Karpas-422 (cell line): ENCODE measurements around the gene WDR86. TPM values are rescaled to one million over a fixed set of nuclear protein-coding genes. Genes with fewer than 3 reads are reported as not detected.

Experiments used
- DNase-seq: peaks from one replicate; pipeline ENCODE4 v3.0.0-alpha.2; 2015
- H2AFZ ChIP-seq: fragments of 200-600 bp; sonication (generic); 2 replicates; pipeline ENCODE4 v1.6.1; 2014; ENCODE audit warnings: antibody characterized with exemption, low read length, mixed read lengths
- H3K27ac ChIP-seq: fragments of 200-600 bp; sonication (generic); 2 replicates; pipeline ENCODE4 v1.5.1; 2014; ENCODE audit warnings: mild to moderate bottlenecking, low read length, moderate library complexity
- H3K27me3 ChIP-seq: fragments of 200-600 bp; sonication (generic); 2 replicates; pipeline ENCODE4 v1.6.1; 2014; ENCODE audit warnings: low read length, mixed read lengths
- H3K36me3 ChIP-seq: fragments of 200-600 bp; sonication (generic); 2 replicates; pipeline ENCODE4 v1.6.1; 2014; ENCODE audit warnings: low read length, mixed read lengths; ENCODE audit not compliant: insufficient read depth
- H3K4me1 ChIP-seq: fragments of 200-600 bp; sonication (generic); 2 replicates; pipeline ENCODE4 v1.6.1; 2014; ENCODE audit warnings: mild to moderate bottlenecking, low read length, mixed read lengths
- H3K4me2 ChIP-seq: fragments of 200-600 bp; sonication (generic); 2 replicates; pipeline ENCODE4 v1.6.1; 2014; ENCODE audit warnings: low read length, low read depth, mild to moderate bottlenecking; ENCODE audit not compliant: poor library complexity, severe bottlenecking
- H3K4me3 ChIP-seq: fragments of 200-600 bp; sonication (generic); 2 replicates; pipeline ENCODE4 v1.5.1; 2014; ENCODE audit warnings: mild to moderate bottlenecking, antibody characterized with exemption, low read length, mixed read lengths
- H3K79me2 ChIP-seq: fragments of 200-600 bp; sonication (generic); 2 replicates; pipeline ENCODE4 v1.6.1; 2014; ENCODE audit warnings: mild to moderate bottlenecking, low read length, mixed read lengths
- H3K9ac ChIP-seq: fragments of 200-600 bp; sonication (generic); 2 replicates; pipeline ENCODE4 v1.6.0; 2014; ENCODE audit warnings: low read length
- H3K9me2 ChIP-seq: fragments of 200-600 bp; sonication (generic), shearing (Covaris generic); replicated peaks from 2 replicates; pipeline ENCODE4 v1.6.0; 2014; ENCODE audit warnings: mild to moderate bottlenecking, low read length, moderate library complexity; ENCODE audit not compliant: insufficient read depth
- H3K9me3 ChIP-seq: fragments of 300-700, 200-600 bp; sonication (generic); 2 replicates; pipeline ENCODE4 v1.6.1; 2014; ENCODE audit warnings: low read length, mixed read lengths
- H4K20me1 ChIP-seq: fragments of 200-600 bp; sonication (generic); 2 replicates; pipeline ENCODE4 v1.6.1; 2014; ENCODE audit warnings: mild to moderate bottlenecking, antibody characterized with exemption, low read length, low read depth; ENCODE audit not compliant: insufficient read depth
- total RNA-seq: library from RNA; depleted of rRNA; stranded (reverse); fragments of >200 nt; shearing (Covaris generic); gene quantifications from 2 replicates; pipeline ENCODE4 v1.2.3, GENCODE V29; 2014; ENCODE audit warnings: low replicate concordance

The WDR86 gene
- total RNA-seq, 1 experiment from 2014 or later = not detected

- H2AFZ ChIP-seq = no peak overlapping the region
- H3K9ac ChIP-seq = no peak overlapping the region
- no peaks in the 10 kb centered on the region for H3K36me3 ChIP-seq
- H3K4me3 ChIP-seq = no peak overlapping the region
- H3K9me3 ChIP-seq = no peaks in the 10 kb centered on the region
- H3K27ac ChIP-seq = no peak overlapping the region
- H3K4me1 ChIP-seq = no peaks in the 10 kb centered on the region
- H3K9me2 ChIP-seq = no peaks in the 10 kb centered on the region
- H3K79me2 ChIP-seq = no peaks in the 10 kb centered on the region
- no peaks in the 10 kb centered on the region for H3K27me3 ChIP-seq
- H3K4me2 ChIP-seq = no peak overlapping the region
- no peak for DNase-seq
- H4K20me1 ChIP-seq = no peaks in the 10 kb centered on the region
Observed at GRCh38 chr7:151408839-151409666, 785 bp downstream of the WDR86 start.

GRCh38 chr7:151408498-151408838, 1.4 kb downstream of the WDR86 start:
- H3K27me3 ChIP-seq = no peaks in the 10 kb centered on the region
- H4K20me1 ChIP-seq = no peaks in the 10 kb centered on the region
- H3K36me3 ChIP-seq = no peaks in the 10 kb centered on the region
- H2AFZ ChIP-seq = no peak overlapping the region
- DNase-seq = no peak
- no peak overlapping the region for H3K27ac ChIP-seq
- H3K79me2 ChIP-seq = no peaks in the 10 kb centered on the region
- no peaks in the 10 kb centered on the region for H3K4me1 ChIP-seq
- no peak overlapping the region for H3K4me3 ChIP-seq
- no peaks in the 10 kb centered on the region for H3K9me3 ChIP-seq
- no peak overlapping the region for H3K9ac ChIP-seq
- H3K9me2 ChIP-seq = no peaks in the 10 kb centered on the region
- H3K4me2 ChIP-seq = no peak overlapping the region

GRCh38 chr7:151406886-151407583, 2.8 kb downstream of the WDR86 start:
- Histone ChIP-seq H3K4me3 (no peak overlapping the region), H4K20me1 (no peaks in the 10 kb centered on the region), H2AFZ (no peak overlapping the region), H3K4me1 (no peaks in the 10 kb centered on the region), H3K9me2 (no peaks in the 10 kb centered on the region), H3K27me3 (no peaks in the 10 kb centered on the region), H3K9ac (no peak overlapping the region), H3K4me2 (no peak overlapping the region), H3K27ac (no peak overlapping the region), H3K79me2 (no peaks in the 10 kb centered on the region), H3K9me3 (no peaks in the 10 kb centered on the region), H3K36me3 (no peaks in the 10 kb centered on the region)
- DNase-seq = no peak

GRCh38 chr7:151406051-151406875, 3.6 kb downstream of the WDR86 start:
- no peaks in the 10 kb centered on the region for H3K27me3 ChIP-seq
- no peaks in the 10 kb centered on the region for H3K9me3 ChIP-seq
- no peak overlapping the region for H2AFZ ChIP-seq
- no peak overlapping the region for H3K4me3 ChIP-seq
- no peaks in the 10 kb centered on the region for H3K4me1 ChIP-seq
- no peaks in the 10 kb centered on the region for H4K20me1 ChIP-seq
- no peak for DNase-seq
- no peaks in the 10 kb centered on the region for H3K9me2 ChIP-seq
- no peaks in the 10 kb centered on the region for H3K79me2 ChIP-seq
- no peak overlapping the region for H3K4me2 ChIP-seq
- H3K9ac ChIP-seq = no peak overlapping the region
- H3K27ac ChIP-seq = no peak overlapping the region
- no peaks in the 10 kb centered on the region for H3K36me3 ChIP-seq

- DNase-seq = no peak
- no peak overlapping the region for H3K4me3 ChIP-seq
- H3K4me1 ChIP-seq = no peaks in the 10 kb centered on the region
- H3K9me3 ChIP-seq = no peaks in the 10 kb centered on the region
- H4K20me1 ChIP-seq = no peaks in the 10 kb centered on the region
- no peaks in the 10 kb centered on the region for H3K79me2 ChIP-seq
- H3K36me3 ChIP-seq = no peaks in the 10 kb centered on the region
- no peak overlapping the region for H3K4me2 ChIP-seq
- H3K27ac ChIP-seq = no peak overlapping the region
- no peaks in the 10 kb centered on the region for H3K27me3 ChIP-seq
- no peak overlapping the region for H3K9ac ChIP-seq
- H2AFZ ChIP-seq = no peak overlapping the region
- H3K9me2 ChIP-seq = no peaks in the 10 kb centered on the region
Observed at GRCh38 chr7:151405588-151405987, 4.2 kb downstream of the WDR86 start.

GRCh38 chr7:151405056-151405455, 4.8 kb downstream of the WDR86 start:
- Histone ChIP-seq H3K4me2 (no peak overlapping the region), H3K9me2 (no peaks in the 10 kb centered on the region), H3K4me3 (no peak overlapping the region), H3K27me3 (no peaks in the 10 kb centered on the region), H3K27ac (no peak overlapping the region), H3K9ac (no peak overlapping the region), H3K36me3 (no peaks in the 10 kb centered on the region), H3K79me2 (no peaks in the 10 kb centered on the region), H4K20me1 (no peaks in the 10 kb centered on the region), H3K4me1 (no peaks in the 10 kb centered on the region), H3K9me3 (no peaks in the 10 kb centered on the region), H2AFZ (no peak overlapping the region)
- DNase-seq = no peak

GRCh38 chr7:151404216-151405011, 5.4 kb downstream of the WDR86 start:
- H3K4me2 ChIP-seq = no peak overlapping the region
- H3K4me3 ChIP-seq = no peak overlapping the region
- no peaks in the 10 kb centered on the region for H3K36me3 ChIP-seq
- H3K27me3 ChIP-seq = no peaks in the 10 kb centered on the region
- DNase-seq = no peak
- no peaks in the 10 kb centered on the region for H4K20me1 ChIP-seq
- H3K9me3 ChIP-seq = no peaks in the 10 kb centered on the region
- H2AFZ ChIP-seq = no peak overlapping the region
- no peaks in the 10 kb centered on the region for H3K9me2 ChIP-seq
- no peak overlapping the region for H3K9ac ChIP-seq
- no peaks in the 10 kb centered on the region for H3K79me2 ChIP-seq
- no peak overlapping the region for H3K27ac ChIP-seq
- H3K4me1 ChIP-seq = no peaks in the 10 kb centered on the region
